HG03066 (cell line): ENCODE results near the gene ARHGEF39.
"Not testable (repeated sequence)": the region's sequence is repeated elsewhere in the genome, so short reads cannot be mapped to it uniquely, and the experiment has no call there.

ENCODE experiments used
- ATAC-seq: cut with Tn5 transposase; IDR thresholded peaks from one replicate; pipeline ENCODE4 v1.9.1; 2021; ENCODE audit warnings: low read depth; ENCODE audit not compliant: unreplicated experiment

The ARHGEF39 gene

DNA sequence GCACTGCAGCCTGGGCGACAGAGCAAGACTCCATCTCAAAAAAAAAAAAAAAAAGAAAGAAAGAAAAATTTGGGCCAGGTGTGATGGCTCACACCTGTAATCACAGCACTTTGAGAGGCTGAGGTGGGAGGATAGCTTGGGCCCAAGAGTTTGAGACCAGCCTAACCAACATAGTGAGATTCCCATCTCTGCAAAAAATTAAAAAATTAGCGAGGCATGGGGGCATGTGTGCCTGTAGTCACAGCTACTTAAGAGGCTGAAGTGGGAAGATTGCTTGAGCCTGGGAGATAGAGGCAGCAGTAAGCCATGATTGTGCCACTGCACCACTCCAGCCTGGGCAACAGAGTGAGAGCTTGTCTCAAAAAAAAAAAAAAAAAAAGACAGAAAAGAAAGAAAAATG is 11.4 kb downstream of the ARHGEF39 start:
- ATAC-seq, result no peak

DNA sequence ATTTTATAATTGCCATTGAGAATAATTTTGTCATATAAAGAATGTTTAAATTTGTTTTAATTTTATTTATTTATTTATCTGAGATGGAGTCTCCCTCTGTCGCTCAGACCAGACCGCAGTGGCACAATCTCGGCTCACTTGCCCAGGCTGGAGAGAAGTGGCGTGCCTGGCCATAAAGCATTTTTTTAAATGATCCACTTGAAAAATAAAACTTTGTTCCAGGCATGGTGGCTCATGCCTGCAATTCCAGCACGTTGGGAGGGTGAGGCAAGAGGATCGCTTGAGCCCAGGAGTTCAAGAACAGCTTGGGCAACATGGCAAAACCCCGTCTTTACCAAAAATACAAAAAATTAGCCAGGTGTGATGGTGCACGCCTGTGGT is 12.2 kb downstream of the ARHGEF39 start:
- ATAC-seq, result no peak

DNA sequence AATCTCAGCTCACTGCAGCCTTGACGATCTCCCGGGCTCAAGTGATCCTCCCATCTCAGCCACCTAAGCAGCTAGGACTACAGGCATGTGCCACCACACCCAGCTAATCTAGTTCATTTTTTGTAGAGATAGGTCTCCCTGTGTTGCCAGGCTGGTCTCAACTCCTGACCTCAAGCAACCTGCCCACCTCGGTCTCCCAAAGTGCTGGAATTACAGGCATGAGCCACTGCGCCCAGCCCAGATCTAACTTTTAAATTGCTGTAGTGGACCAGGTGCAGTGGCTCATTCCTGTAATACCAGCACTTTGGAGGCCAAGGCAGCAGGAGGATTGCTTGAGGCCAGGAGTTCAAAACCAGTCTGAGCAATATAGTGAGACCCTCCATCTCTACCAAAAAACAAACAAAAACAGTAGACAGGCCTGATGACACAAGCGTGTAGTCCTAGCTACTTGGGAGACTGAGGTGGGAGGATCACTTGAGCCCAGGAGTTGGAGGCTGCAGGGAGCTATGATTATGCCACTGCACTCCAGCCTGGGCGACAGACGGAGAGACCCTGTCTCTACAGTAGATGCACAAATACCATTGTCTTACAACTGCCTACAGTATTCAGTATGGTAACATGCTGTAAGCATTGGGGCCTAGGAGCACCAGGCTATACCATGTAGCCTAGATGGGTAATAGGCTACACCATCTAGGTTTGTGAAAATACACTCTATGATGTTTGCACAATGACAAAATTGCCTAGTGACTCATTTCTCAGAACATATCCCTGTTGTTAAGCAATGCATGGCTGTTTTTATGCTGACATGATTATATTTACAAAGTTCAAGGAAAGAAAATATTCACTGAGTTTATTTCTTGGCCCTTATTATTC is 12.8 kb downstream of the ARHGEF39 start:
- no peak for ATAC-seq

DNA sequence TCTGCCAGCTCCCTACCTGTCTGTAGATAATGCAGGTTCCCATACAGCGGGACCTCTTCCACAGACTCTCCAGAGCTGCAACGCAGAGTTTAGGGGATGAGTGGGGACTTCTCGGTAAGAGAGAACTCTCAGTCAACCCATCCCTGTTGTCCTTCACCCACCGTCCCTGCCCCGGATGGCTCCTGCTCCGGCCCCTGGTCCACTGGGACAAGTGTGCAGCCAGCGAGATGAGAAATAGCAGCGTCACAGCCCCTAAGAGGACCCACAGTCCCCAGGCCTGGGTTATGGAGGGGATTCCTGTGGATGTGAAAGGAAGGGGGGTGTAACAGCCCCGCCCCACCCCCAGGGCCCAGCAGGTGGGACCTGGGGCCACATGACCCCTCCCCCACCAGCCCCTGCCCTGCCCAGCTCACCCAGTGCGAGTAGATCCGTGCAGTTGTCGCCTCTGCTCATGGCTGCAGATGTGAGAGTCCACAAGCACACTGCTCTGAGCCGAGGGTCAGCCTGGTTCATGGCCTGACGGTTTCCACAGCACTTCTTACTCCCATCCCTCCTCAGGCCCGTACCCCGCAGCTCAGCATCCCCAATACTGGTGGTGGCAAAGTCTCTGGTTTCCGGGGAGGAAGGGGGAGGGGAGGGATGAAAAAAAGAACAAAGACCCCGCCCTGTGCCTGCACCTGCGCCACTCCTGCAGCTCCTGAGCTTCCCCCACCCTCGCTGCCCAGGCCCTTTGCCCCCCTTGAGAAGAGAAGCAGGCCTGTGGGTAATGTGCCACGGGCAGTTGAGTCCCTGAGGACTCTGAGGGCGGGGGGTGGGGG is 14.4 kb downstream of the ARHGEF39 start, which contains the start of gene SIT1:
Gene SIT1 (minus strand): TSS at position 591 of the 818 bp plus-strand sequence. CDS start 78 bp downstream, at position 513.
- no peak for ATAC-seq

DNA sequence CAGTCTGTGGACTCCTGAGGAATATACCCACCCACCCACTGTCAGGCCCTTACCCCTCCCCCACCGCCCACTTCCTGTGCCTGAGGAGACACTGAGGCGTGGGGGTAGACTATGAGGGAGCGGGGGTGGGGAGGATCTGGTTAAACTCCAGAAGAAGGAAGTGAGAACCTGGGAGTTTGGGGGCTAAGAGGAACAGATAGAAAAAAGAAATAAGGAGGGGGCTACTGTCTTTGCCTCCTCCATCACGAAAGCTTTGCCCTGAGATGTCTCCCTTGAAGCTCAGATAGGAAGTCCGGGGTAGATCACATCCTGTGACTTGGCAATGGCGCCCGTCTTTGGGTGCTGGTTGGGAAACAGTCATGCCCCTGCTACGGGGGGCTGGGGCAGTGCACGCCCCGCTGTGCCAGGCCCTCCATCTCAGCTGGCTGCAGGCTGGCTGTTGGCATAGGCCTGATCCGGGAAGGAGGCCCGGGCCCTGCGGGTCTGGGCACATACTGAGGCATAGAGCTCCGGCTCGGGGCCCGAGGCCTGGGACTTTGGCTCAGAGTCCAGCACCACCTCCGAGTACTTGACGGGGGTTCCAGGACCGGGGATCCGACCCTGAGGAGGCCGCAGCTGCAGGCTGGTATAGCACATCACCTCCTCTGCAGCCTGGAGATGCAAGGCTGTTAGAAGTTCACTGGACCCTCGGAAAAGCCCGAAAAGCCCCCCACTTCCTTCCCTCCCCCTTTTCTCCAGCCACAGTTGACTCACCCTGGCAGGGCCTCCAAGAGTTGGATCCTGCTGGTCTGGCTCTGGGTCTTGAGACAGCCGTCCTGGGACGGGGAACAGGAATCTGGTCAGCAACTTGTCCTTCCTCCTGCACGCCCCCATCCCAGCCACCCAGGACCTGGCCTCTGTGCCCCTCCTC is 15.3 kb downstream of the ARHGEF39 start:
- ATAC-seq, result no peak

DNA sequence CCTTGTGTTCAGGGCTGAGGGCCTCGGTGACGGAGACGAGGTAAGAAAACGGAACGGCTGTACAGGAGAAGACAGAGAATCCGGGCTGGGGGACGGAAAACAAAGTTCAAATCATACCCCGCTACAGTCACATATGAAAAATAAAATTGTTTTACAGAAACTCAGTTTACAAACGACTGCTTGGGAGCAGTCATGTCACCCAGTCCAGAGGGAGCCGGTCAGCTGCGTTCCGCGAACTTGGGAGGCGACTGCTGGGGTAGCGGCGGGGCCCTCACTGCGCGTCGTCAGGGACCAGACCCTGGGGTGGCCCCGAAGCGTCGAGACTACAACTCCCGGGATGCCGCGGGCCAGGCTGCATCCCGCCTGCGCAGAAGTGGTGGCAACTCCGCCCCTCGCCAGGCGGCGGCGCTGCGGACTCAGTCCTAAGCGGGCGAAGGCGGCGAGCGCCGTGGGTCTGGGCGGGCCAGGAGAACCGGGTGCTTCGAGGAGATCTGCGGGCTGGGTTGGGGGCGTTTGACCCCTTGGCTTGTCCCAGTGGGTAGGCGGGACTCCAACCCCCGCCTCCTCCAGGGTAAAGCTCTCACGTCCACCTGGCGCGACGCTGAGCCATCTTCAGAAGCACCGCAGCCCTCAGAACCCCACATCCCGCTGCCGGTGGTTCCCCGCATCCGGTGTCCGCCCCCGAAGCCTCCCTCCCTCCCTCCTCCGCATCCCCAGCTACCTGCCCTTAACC is 18.3 kb downstream of the ARHGEF39 start:
- ATAC-seq, result peak; percentile 81

DNA sequence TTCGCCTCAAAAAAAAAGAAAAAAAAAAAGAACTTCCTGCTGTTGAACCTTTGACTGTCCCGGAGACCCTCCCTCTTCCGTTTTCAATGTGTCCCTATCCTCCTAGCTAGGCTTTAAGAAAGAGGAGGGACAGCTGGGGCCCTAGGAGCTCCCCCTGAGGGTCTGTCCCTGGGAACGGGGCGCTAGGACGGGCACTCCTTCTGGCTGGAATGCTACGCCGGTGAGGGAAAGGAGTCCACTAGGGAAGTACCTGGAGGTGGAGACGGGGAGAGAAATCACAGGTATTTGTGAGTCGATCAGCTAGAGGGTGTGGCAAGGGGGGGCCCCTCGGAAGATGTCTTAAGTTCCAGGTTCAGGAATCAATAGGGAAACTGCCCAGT is 18.9 kb downstream of the ARHGEF39 start:
- no peak for ATAC-seq

DNA sequence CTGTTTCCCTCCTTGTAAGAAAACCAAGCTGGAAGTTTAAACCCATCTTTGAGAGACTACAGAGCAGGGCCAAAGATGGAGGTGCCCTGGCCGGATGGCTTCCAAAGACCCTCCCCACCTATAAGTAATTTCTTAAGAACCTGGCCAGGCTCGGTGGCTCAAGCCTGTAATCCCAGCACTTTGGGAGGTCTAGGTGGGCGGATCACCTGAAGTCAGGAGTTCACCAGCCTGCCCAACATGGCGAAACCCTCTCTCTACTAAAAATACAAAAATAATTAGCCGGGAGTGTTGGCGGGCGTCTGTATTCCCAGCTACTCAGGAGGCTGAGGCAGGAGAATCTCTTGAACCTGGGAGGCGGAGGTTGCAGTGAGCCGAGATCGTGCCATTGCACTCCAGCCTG is 19.3 kb downstream of the ARHGEF39 start:
- ATAC-seq, result not testable (repeated sequence)

DNA sequence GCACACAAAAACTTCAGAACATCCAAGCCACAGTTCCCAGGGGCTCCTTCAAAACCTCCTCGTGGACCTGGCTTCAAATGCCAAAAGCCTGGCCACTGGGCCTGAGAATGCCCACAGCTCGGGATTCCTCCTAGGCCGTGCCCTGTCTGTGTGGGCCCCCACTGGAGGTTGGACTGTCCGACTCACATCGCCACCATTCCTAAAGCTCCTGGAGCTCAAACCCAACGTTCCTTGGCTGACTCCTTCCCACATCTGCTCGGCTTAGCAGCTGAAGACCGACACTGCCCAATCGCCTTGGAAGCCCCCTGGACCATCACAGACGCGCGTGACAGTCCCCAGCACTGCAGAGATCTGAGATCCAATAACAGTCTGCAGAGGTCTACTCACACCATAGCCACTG is 21.9 kb downstream of the ARHGEF39 start:
- no peak for ATAC-seq

DNA sequence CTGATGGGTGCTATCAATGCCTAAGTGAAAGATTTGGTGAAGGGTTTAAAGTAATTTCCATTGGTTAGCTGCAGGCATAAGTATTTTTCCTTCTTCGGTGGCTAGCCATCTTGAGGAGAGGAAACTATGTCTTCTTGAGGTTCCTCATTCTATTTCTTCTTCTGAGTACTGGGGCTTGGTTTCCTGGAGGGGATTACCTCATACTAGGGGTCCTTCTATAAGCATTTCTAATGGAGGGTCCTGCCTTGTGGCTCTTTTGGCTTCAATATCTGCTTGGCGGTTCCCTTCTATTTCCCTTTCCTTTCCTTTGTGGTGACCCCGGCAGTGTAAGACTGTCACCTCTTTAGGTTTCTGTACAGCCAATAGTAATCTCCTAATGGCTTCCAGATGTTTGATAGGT is 23.5 kb downstream of the ARHGEF39 start:
- ATAC-seq, result not testable (repeated sequence)

DNA sequence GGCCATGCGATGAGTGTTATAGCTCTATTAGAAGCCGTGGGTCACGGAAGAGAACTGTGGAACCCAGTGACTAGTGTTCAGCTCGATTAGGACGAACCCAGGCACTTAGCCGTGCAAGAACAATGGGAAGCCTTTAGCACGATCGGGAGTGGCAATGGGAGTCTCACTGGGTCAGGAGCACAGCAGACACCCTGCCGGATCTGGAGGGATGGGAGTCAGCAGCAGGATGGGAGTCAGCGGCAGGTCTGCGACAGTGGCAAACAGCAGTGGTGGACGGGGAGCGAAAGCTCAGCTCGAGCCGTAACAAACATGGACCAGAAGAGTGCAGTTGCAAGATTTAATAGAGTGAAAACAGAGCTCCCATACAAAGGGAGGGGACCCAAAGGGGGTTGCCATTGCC is 24.6 kb downstream of the ARHGEF39 start:
- not testable (repeated sequence) for ATAC-seq

DNA sequence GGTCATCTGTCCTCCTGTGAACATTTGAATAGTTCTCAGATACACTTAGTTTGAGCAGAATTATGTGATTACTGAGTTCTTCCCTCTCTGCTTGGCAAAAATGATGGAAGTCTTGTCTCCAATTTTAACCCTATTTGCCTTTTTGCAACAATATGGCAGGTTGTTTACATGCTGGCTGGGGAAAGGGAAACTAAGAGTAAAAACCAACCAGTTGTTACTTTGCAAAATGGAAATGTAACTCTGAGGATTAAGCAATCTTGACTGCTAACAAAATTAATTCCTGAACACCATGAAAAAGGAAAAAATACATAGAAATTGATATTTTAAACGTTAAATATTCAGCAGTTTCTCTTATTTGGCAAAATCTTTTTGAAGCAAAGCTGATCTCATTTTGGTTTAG is 25.4 kb downstream of the ARHGEF39 start:
- no peak for ATAC-seq

DNA sequence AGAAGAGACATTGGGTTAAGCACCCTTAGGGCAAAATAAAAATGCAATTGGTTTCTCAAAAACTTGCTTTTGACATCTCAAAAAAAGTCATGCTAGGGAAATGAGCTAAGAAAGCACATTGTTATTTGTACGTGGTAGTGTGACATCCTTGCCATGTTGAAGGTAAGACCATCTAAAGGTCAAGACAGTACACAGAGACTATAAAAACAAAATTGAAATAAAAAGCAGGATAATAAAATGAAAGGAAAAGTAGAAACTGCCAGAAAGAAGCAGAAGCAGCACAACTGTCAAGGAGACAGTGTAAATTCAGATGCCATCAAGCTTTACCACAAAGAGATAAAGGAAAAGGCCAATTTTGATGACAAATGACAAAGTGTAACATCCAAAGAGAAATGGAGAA is 25.8 kb downstream of the ARHGEF39 start:
- ATAC-seq, result not testable (repeated sequence)

DNA sequence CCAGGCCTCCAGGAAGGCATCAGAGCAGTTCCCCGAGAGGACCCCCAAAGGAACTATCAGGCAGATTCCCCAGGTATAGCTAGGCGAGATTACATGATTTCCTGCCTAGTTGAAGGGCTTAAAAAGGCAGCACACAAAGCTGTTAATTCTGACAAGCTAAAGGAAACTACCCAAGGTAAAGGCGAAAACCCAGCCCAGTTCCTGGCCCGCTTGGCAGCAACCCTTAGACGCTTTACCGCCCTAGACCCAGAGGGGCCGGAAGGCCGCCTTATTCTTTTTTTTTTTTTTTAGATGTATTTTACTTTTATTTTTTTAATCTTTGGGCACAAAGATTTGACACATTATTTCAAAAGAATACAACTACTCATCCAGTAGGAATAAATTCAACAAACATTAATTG is 26.2 kb downstream of the ARHGEF39 start:
- ATAC-seq, result not testable (repeated sequence)

DNA sequence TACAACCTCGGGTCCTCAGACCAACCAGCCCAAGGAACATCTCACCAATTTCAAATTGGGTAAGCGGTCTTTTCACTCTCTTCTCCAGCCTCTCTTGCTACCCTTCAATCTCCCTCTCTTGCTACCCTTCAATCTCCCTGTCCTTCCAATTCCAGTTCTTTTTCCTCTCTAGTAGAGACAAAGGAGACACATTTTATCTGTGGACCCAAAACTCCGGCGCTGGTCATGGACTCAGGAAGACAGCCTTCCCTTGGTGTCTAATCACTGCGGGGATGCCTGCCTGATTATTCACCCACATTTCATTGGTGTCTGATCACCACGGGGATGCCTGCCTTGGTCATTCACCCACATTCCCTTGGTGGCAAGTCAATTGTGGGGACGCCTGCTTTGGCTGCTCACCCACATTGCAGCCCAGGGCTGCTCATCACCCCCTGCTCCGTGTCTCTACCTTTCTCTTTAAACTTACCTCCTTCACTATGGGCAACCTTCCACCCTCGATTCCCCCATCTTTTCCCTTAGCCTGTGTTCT is 27.5 kb downstream of the ARHGEF39 start:
- not testable (repeated sequence) for ATAC-seq

DNA sequence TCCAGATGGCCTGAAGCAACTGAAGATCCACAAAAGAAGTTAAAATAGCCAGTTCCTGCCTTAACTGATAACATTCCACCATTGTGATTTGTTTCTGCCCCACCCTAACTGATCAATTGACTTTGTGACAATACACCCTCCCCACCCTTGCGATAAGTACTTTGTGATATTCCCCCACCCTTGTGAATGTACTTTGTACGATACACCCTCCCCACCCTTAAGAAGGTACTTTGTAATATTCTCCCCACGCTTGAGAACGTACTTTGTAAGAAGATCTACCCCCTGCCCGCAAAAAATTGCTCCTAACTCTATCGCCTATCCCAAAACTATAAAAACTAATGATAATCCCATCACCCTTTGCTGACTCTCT is 28.1 kb downstream of the ARHGEF39 start:
- ATAC-seq, result not testable (repeated sequence)

DNA sequence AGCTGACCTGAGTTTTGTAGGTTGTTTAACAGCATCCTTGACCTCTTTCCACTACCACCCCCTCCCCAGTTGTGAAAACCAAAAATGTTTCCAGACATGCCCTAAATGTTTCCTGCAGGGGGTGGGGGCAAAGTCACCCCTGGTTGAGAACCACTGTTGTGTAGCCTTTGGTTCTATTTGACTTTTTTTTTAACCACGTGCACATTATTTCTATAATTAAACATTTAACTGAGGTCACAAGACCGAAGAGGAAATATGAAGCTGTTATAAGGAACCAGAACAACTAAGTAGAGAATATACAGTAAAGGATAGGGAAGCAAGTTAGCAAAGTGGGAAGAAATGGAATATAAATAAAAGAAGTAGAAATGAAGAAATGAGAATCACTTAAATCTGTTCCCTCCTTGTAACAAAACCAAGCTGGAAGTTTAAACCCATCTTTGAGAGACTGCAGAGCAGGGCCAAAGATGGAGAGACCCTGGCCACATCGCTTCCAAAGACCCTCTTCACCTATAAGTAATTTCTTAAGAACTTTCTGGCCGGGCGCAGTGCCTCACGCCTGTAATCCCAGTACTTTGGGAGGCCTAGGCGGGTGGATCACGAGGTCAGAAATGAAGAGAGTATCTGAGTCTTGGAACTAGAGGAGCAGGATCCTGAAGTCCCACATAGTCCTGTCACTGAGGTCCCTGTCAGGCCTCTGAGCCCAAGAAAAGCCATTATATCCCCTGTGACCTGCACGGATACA is 28.7 kb downstream of the ARHGEF39 start:
- ATAC-seq, result no peak

DNA sequence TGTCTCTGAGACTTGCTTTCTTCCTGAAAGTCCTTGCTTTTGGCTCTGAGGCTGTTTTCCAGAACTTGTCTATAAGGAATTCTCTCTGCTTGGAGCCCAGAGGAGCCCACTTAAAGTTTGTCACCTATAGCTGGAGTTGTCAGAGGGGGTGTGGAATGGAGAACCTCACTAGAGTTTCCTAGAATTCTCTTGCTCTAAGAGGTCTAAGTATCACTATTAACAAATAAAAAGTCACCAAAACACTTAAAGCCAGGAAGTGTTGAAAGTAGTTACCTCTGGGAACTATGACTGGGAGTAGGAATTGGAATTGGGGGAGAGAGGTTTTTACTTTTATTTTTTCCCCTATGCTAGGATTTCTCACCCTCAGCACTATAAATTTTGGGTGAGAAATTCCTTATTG is 29.3 kb downstream of the ARHGEF39 start:
- no peak for ATAC-seq

DNA sequence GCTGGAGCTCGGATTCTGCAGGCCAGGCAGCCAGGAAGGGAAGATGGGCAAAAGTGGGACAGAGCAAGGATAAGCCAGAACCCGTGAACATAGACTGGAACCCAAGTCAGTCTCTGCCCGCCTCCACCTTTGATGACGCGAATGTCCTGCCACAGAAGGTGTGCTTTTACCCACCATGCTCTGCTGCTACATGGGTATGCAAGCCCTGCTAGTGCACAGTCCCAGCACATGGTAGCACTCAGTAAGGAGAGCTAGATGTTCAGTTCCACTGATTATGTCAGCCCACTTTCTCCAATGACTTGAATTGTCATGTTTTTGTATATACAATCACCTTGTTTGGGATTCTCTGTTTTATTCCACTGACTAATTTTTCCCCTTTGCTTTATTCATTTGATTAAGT is 35.4 kb downstream of the ARHGEF39 start:
- ATAC-seq, result no peak
